ENCODE results near the gene LIM2.

DNA sequence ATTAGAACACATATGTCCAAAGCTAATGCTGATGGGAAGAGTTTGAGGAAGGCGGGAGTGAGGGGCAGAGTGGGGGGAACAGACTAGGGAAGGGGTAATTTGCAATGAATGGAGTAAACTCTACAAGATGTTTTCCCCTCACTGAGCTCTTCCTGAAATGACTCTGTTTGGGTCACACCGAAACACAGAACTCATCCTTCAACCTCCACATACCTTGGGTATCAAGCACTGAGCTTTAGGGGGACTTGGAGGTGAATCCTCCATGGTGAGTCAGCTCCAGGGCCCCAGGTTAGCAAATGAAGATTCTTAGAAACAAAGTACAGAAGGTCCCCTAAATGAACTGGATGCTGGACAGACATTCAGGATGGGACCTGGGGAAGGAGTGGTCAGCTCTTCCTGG, 30.9 kb upstream of the LIM2 start:
- TF ChIP-seq RAD21 (IDR thresholded peaks at IDR 0.05; ENCODE audit: low read length) (no peak), SMC3 (IDR thresholded peaks at IDR 0.05; ENCODE audit: low read depth, low read length) (no peak), POLR2A (IDR thresholded peaks at IDR 0.05; ENCODE audit: low read depth, low read length) (no peak), MAZ (IDR thresholded peaks at IDR 0.05; ENCODE audit: borderline replicate concordance, low read depth, low read length) (no peak), FOS (IDR thresholded peaks at IDR 0.05; ENCODE audit: low read depth, low read length) (no peak), MAFK (IDR thresholded peaks at IDR 0.05; ENCODE audit: low read depth, low read length) (no peak)
- TF ChIP-seq, protein P1, sequence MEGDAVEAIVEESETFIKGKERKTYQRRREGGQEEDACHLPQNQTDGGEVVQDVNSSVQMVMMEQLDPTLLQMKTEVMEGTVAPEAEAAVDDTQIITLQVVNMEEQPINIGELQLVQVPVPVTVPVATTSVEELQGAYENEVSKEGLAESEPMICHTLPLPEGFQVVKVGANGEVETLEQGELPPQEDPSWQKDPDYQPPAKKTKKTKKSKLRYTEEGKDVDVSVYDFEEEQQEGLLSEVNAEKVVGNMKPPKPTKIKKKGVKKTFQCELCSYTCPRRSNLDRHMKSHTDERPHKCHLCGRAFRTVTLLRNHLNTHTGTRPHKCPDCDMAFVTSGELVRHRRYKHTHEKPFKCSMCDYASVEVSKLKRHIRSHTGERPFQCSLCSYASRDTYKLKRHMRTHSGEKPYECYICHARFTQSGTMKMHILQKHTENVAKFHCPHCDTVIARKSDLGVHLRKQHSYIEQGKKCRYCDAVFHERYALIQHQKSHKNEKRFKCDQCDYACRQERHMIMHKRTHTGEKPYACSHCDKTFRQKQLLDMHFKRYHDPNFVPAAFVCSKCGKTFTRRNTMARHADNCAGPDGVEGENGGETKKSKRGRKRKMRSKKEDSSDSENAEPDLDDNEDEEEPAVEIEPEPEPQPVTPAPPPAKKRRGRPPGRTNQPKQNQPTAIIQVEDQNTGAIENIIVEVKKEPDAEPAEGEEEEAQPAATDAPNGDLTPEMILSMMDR (conservative IDR thresholded peaks at IDR 0.05; ENCODE audit: low read depth, low read length), result no peak
- TF ChIP-seq, protein P2, sequence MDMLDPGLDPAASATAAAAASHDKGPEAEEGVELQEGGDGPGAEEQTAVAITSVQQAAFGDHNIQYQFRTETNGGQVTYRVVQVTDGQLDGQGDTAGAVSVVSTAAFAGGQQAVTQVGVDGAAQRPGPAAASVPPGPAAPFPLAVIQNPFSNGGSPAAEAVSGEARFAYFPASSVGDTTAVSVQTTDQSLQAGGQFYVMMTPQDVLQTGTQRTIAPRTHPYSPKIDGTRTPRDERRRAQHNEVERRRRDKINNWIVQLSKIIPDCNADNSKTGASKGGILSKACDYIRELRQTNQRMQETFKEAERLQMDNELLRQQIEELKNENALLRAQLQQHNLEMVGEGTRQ (IDR thresholded peaks at IDR 0.05; ENCODE audit: low read depth, low read length), result no peak

Measured in IMR-90 (cell line).